DND-41 (cell line): ENCODE results near the gene KRT32.

Source experiments
- ATAC-seq: fragments of 200-7000 bp; cut with Tn5 transposase; 3 replicates; pipeline ENCODE4 v1.9.1; 2021; ENCODE audit warnings: low read depth; ENCODE audit not compliant: insufficient read depth
- DNase-seq: peaks from one replicate; pipeline ENCODE4 v3.0.0-alpha.2; 2020
- H2AFZ ChIP-seq: 2 replicates; pipeline ENCODE4 v1.6.0; 2012; ENCODE audit warnings: low read depth, low read length
- H3K27ac ChIP-seq: 2 replicates; pipeline ENCODE4 v1.5.1; 2012; ENCODE audit warnings: low read length, inconsistent platforms
- H3K27me3 ChIP-seq: fragments of 200-600 bp; sonication (generic); 2 replicates; pipeline ENCODE4 v1.6.0; 2012; ENCODE audit warnings: low read length, mild to moderate bottlenecking, inconsistent platforms; ENCODE audit not compliant: insufficient read depth, poor library complexity
- H3K36me3 ChIP-seq: 2 replicates; pipeline ENCODE4 v1.5.1; 2012; ENCODE audit warnings: low read length, inconsistent platforms; ENCODE audit not compliant: insufficient read depth
- H3K4me1 ChIP-seq: 2 replicates; pipeline ENCODE4 v1.5.1; 2012; ENCODE audit warnings: mild to moderate bottlenecking, low read length; ENCODE audit not compliant: insufficient read depth
- H3K4me2 ChIP-seq: 2 replicates; pipeline ENCODE4 v1.6.0; 2012; ENCODE audit warnings: mild to moderate bottlenecking, moderate library complexity, low read length, inconsistent platforms; ENCODE audit not compliant: insufficient read depth
- H3K4me3 ChIP-seq, 2 experiments: fragments of 200-600 bp in 1 of 2; shearing (Covaris generic) in 1 of 2; 2 replicates each; pipeline ENCODE4 v1.5.1; 2012 to 2016; ENCODE audit warnings: inconsistent platforms in 2 of 2, low read length in 2 of 2, mild to moderate bottlenecking in 2 of 2, low read depth in 1 of 2, moderate library complexity in 1 of 2
- H3K79me2 ChIP-seq: 2 replicates; pipeline ENCODE4 v1.6.0; 2012; ENCODE audit warnings: low read length, inconsistent platforms; ENCODE audit not compliant: insufficient read depth
- H3K9ac ChIP-seq: 2 replicates; pipeline ENCODE4 v1.6.0; 2012; ENCODE audit warnings: low read depth, mild to moderate bottlenecking, inconsistent platforms, low read length, moderate library complexity
- H3K9me3 ChIP-seq: 2 replicates; pipeline ENCODE4 v1.5.1; 2012; ENCODE audit warnings: low read length, moderate library complexity, mild to moderate bottlenecking, inconsistent platforms; ENCODE audit not compliant: insufficient read depth, severe bottlenecking
- H4K20me1 ChIP-seq: 2 replicates; pipeline ENCODE4 v1.6.0; 2012; ENCODE audit warnings: low read length; ENCODE audit not compliant: insufficient read depth
- CTCF ChIP-seq: IDR thresholded peaks from 2 replicates; pipeline ENCODE4 v1.5.1; 2012; ENCODE audit warnings: borderline replicate concordance, low read length, moderate library complexity, mild to moderate bottlenecking; ENCODE audit not compliant: poor library complexity, severe bottlenecking; ENCODE audit errors: extremely low read depth
- EZH2 ChIP-seq: IDR thresholded peaks from 3 replicates; pipeline ENCODE4 v1.6.1; 2012; ENCODE audit warnings: borderline replicate concordance, low read depth, mild to moderate bottlenecking, moderate library complexity, low read length, inconsistent platforms; ENCODE audit not compliant: severe bottlenecking

The KRT32 gene

DNA sequence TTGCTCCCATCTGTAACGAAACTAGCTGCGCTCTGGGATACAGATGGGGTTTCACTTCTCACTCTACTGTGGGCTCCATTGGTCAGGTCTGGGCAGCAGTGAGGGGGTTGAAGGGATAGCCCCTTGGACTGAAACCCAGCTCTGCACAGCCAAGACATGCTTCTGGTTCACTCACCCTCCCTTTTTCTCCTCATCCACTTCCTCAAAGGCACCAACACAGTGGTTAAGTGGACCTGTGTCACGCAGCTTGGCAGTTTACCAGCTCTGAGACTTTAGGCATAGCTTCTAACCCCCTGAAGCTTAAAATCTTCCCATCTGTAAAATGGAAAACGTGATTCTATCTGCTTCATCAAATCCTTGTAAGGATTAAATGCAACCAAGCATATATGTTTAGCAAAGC is 14.9 kb downstream of the KRT32 start:
- Histone ChIP-seq H3K4me3 (no peak overlapping the region), H3K4me2 (no peak overlapping the region), H3K36me3 (no peaks in the 10 kb centered on the region), H3K9ac (no peak overlapping the region), H3K27me3 (peaks cover 11% of the 10 kb centered on the region), H2AFZ (no peak overlapping the region), H3K4me1 (no peaks in the 10 kb centered on the region), H3K79me2 (no peaks in the 10 kb centered on the region), H4K20me1 (no peaks in the 10 kb centered on the region), H3K9me3 (no peaks in the 10 kb centered on the region), H3K27ac (no peak overlapping the region)
- no peak for ATAC-seq
- TF ChIP-seq CTCF (no peak), EZH2 (no peak)
- DNase-seq: no peak

- Histone ChIP-seq H3K27ac (no peak overlapping the region), H3K4me2 (no peak overlapping the region), H3K27me3 (peaks cover 6% of the 10 kb centered on the region), H3K79me2 (no peaks in the 10 kb centered on the region), H3K9ac (no peak overlapping the region), H3K9me3 (no peaks in the 10 kb centered on the region), H4K20me1 (no peaks in the 10 kb centered on the region), H3K4me3 (no peak overlapping the region), H2AFZ (no peak overlapping the region), H3K4me1 (no peaks in the 10 kb centered on the region), H3K36me3 (no peaks in the 10 kb centered on the region)
- ATAC-seq (no peak), DNase-seq (no peak)
- TF ChIP-seq CTCF (no peak), EZH2 (no peak)
Measured at GRCh38 chr17:41451154-41451728, 15.9 kb downstream of the KRT32 start.

- no peak for ATAC-seq
- Histone ChIP-seq H3K4me3 (no peak overlapping the region), H3K4me1 (no peaks in the 10 kb centered on the region), H3K36me3 (no peaks in the 10 kb centered on the region), H3K4me2 (no peak overlapping the region), H3K9ac (no peak overlapping the region), H3K9me3 (no peaks in the 10 kb centered on the region), H3K27ac (no peak overlapping the region), H4K20me1 (no peaks in the 10 kb centered on the region), H2AFZ (no peak overlapping the region), H3K79me2 (no peaks in the 10 kb centered on the region), H3K27me3 (peaks cover 17% of the 10 kb centered on the region)
- no peak for DNase-seq
- TF ChIP-seq CTCF (no peak), EZH2 (no peak)
Measured at GRCh38 chr17:41449008-41449407, 18.2 kb downstream of the KRT32 start.

DNA sequence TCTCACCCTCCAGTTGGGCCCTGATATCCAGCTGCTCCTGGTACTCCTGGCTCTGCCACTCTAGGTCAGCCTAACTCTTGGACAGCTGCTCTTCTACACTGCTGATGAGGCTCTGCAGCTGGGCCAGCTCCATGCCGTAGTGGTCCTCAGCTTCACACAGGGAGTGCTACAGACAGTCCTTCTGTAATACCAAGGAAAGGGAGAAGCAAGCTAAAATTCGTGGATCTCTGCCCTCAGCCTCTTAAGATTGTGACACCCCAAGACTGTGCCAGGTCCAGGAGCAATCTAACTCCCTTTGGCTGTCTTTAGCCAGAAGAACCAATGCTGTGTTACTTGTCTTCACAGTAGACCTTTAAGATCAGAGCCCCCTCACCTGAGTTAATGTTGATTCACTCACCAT is 18.7 kb downstream of the KRT32 start:
- no peak overlapping the region for H3K4me2 ChIP-seq
- H2AFZ ChIP-seq: no peak overlapping the region
- DNase-seq: no peak
- no peak overlapping the region for H3K27ac ChIP-seq
- no peaks in the 10 kb centered on the region for H3K36me3 ChIP-seq
- no peak overlapping the region for H3K9ac ChIP-seq
- H4K20me1 ChIP-seq: no peaks in the 10 kb centered on the region
- H3K4me3 ChIP-seq: no peak overlapping the region
- H3K4me1 ChIP-seq: no peaks in the 10 kb centered on the region
- TF ChIP-seq CTCF (no peak), EZH2 (no peak)
- no peaks in the 10 kb centered on the region for H3K9me3 ChIP-seq
- no peak for ATAC-seq
- H3K27me3 ChIP-seq: peaks cover 20% of the 10 kb centered on the region
- no peaks in the 10 kb centered on the region for H3K79me2 ChIP-seq
